Measurements from ENCODE around the gene DCBLD1.

The DCBLD1 gene

GRCh38 chr6:117550078-117550600 is 67.7 kb downstream of the DCBLD1 start:
- in situ Hi-C loops (cut with HindIII; ENCODE audit: low sequenced_read_pairs): no loop called here

GRCh38 chr6:117550618-117551242 is 68.3 kb downstream of the DCBLD1 start:
- in situ Hi-C loops (cut with HindIII; ENCODE audit: low sequenced_read_pairs): no loop called here

- in situ Hi-C loops (cut with HindIII; ENCODE audit: low sequenced_read_pairs): no loop called here
Observed at GRCh38 chr6:117552618-117553017, 70.1 kb downstream of the DCBLD1 start.

GRCh38 chr6:117553142-117553541 is 70.7 kb downstream of the DCBLD1 start:
- in situ Hi-C loops (cut with HindIII; ENCODE audit: low sequenced_read_pairs): no loop called here

- in situ Hi-C loops (cut with HindIII; ENCODE audit: low sequenced_read_pairs): no loop called here
Observed at GRCh38 chr6:117555262-117555849, 72.9 kb downstream of the DCBLD1 start.

GRCh38 chr6:117555882-117556498 is 73.5 kb downstream of the DCBLD1 start:
- in situ Hi-C loops (cut with HindIII; ENCODE audit: low sequenced_read_pairs): no loop called here

GRCh38 chr6:117557951-117558350 is 75.5 kb downstream of the DCBLD1 start:
- in situ Hi-C loops (cut with HindIII; ENCODE audit: low sequenced_read_pairs): no loop called here

GRCh38 chr6:117558818-117559217 is 76.3 kb downstream of the DCBLD1 start:
- in situ Hi-C loops (cut with HindIII; ENCODE audit: low sequenced_read_pairs): no loop called here

GRCh38 chr6:117559299-117559698 is 76.8 kb downstream of the DCBLD1 start:
- in situ Hi-C loops (cut with HindIII; ENCODE audit: low sequenced_read_pairs): no loop called here

- in situ Hi-C loops (cut with HindIII; ENCODE audit: low sequenced_read_pairs): no loop called here
Observed at GRCh38 chr6:117561128-117561527, 78.7 kb downstream of the DCBLD1 start.

GRCh38 chr6:117564681-117565080 is 82.2 kb downstream of the DCBLD1 start:
- in situ Hi-C loops (cut with HindIII; ENCODE audit: low sequenced_read_pairs): loop anchor here (5.0 kb wide), 1 partner anchor 38 kb away; the partner anchor contains the start of gene GOPC

GRCh38 chr6:117568247-117568646 is 85.8 kb downstream of the DCBLD1 start:
- in situ Hi-C loops (cut with HindIII; ENCODE audit: low sequenced_read_pairs): loop anchor here (5.0 kb wide), 1 partner anchor 34 kb away; the partner anchor contains the start of gene GOPC

GRCh38 chr6:117568831-117569410 is 86.4 kb downstream of the DCBLD1 start:
- in situ Hi-C loops (cut with HindIII; ENCODE audit: low sequenced_read_pairs): loop anchor here (5.0 kb wide), 1 partner anchor 33 kb away; the partner anchor contains the start of gene GOPC

- in situ Hi-C loops (cut with HindIII; ENCODE audit: low sequenced_read_pairs): no loop called here
Observed at GRCh38 chr6:117573006-117573680, 90.7 kb downstream of the DCBLD1 start.

- in situ Hi-C loops (cut with HindIII; ENCODE audit: low sequenced_read_pairs): no loop called here
Observed at GRCh38 chr6:117574198-117574597, 91.7 kb downstream of the DCBLD1 start.

- in situ Hi-C loops (cut with HindIII; ENCODE audit: low sequenced_read_pairs): loop anchor here (25.0 kb wide), 1 partner anchor 248 kb away; no protein-coding TSS in a partner anchor
Observed at GRCh38 chr6:117585647-117586046, 103.2 kb downstream of the DCBLD1 start.

GRCh38 chr6:117590447-117590846 is 108.0 kb downstream of the DCBLD1 start:
- in situ Hi-C loops (cut with HindIII; ENCODE audit: low sequenced_read_pairs): loop anchor here (25.0 kb wide), 1 partner anchor 253 kb away; no protein-coding TSS in a partner anchor

GRCh38 chr6:117591405-117591804 is 108.9 kb downstream of the DCBLD1 start:
- in situ Hi-C loops (cut with HindIII; ENCODE audit: low sequenced_read_pairs): loop anchor here (25.0 kb wide), 1 partner anchor 254 kb away; no protein-coding TSS in a partner anchor

- in situ Hi-C loops (cut with HindIII; ENCODE audit: low sequenced_read_pairs): loop anchor here (25.0 kb wide), 1 partner anchor 256 kb away; no protein-coding TSS in a partner anchor
Observed at GRCh38 chr6:117592983-117593759, 110.7 kb downstream of the DCBLD1 start.

Measured in endothelial cell of hepatic sinusoid (primary cell).